Activated CD8-positive, alpha-beta memory T cell treated with anti-CD3 and anti-CD28 coated beads for 36 hours (primary cell): ENCODE data around the gene GRID1. TPM values are rescaled to one million over a fixed set of nuclear protein-coding genes. Genes with fewer than 3 reads are reported as not detected.

Experiments used
- CTCF ChIA-PET: fragments of 350-600 bp; sonication (Branson Sonifier 250); formaldehyde crosslinking; loops from one replicate; lab custom pipeline; 2021; ENCODE audit warnings: antibody characterized with exemption; lab: Charles Lee
- POLR2A ChIA-PET: fragments of 350-600 bp; sonication (Branson Sonifier 250); formaldehyde crosslinking; loops from one replicate; lab custom pipeline; 2021; ENCODE audit warnings: antibody characterized with exemption; lab: Charles Lee
- total RNA-seq, 2 experiments: library from RNA; stranded (reverse); gene quantifications; one replicate each; pipeline ENCODE4 v1.2.3, GENCODE V29; 2021

Gene GRID1
- total RNA-seq, 2 experiments from 2014 or later: not detected

GRCh38 chr10:86290933-86291615, 75.5 kb downstream of the GRID1 start:
- POLR2A ChIA-PET: no interaction called here
- CTCF ChIA-PET: no interaction called here

GRCh38 chr10:86289577-86289868, 77.1 kb downstream of the GRID1 start:
- POLR2A ChIA-PET: no interaction called here

GRCh38 chr10:86288695-86289576, 77.7 kb downstream of the GRID1 start:
- ChIA-PET CTCF (interaction anchor here (1.0 kb wide), 1 partner anchor 15 kb away, joined by 3 read pairs; no protein-coding TSS in a partner anchor), POLR2A (no interaction called here)

More at GRCh38 chr10:86289577-86289868, 77.1 kb downstream of the GRID1 start:
- CTCF ChIA-PET: interaction anchor here (1.0 kb wide), 1 partner anchor 15 kb away, joined by 3 read pairs; no protein-coding TSS in a partner anchor

GRCh38 chr10:86287966-86288579, 78.5 kb downstream of the GRID1 start:
- ChIA-PET POLR2A (no interaction called here), CTCF (no interaction called here)

GRCh38 chr10:86287110-86287793, 79.3 kb downstream of the GRID1 start:
- ChIA-PET CTCF (no interaction called here), POLR2A (no interaction called here)

- ChIA-PET CTCF (no interaction called here), POLR2A (no interaction called here)
Measured at GRCh38 chr10:86286236-86287109, 80.1 kb downstream of the GRID1 start.

- ChIA-PET CTCF (no interaction called here), POLR2A (no interaction called here)
Measured at GRCh38 chr10:86285136-86285790, 81.3 kb downstream of the GRID1 start.

- CTCF ChIA-PET: no interaction called here
Measured at GRCh38 chr10:86284355-86285105, 82.1 kb downstream of the GRID1 start.

GRCh38 chr10:86283466-86284287, 82.9 kb downstream of the GRID1 start:
- ChIA-PET POLR2A (no interaction called here), CTCF (no interaction called here)

More at GRCh38 chr10:86284355-86285105, 82.1 kb downstream of the GRID1 start:
- POLR2A ChIA-PET: no interaction called here

GRCh38 chr10:86282664-86283465, 83.7 kb downstream of the GRID1 start:
- CTCF ChIA-PET: no interaction called here
- POLR2A ChIA-PET: no interaction called here

GRCh38 chr10:86281396-86281795, 85.2 kb downstream of the GRID1 start:
- ChIA-PET POLR2A (no interaction called here), CTCF (no interaction called here)

GRCh38 chr10:86269332-86269731, 97.3 kb downstream of the GRID1 start:
- POLR2A ChIA-PET: no interaction called here
- CTCF ChIA-PET: no interaction called here

GRCh38 chr10:86267286-86268195, 99.1 kb downstream of the GRID1 start:
- POLR2A ChIA-PET: no interaction called here
- CTCF ChIA-PET: no interaction called here

- ChIA-PET CTCF (no interaction called here), POLR2A (no interaction called here)
Measured at GRCh38 chr10:86266446-86267242, 100.0 kb downstream of the GRID1 start.
